Measurements from ENCODE around the gene RUNX2.
"Not testable (repeated sequence)": the region's sequence is repeated elsewhere in the genome, so short reads cannot be mapped to it uniquely, and the experiment has no call there.

RUNX2 gene

DNA sequence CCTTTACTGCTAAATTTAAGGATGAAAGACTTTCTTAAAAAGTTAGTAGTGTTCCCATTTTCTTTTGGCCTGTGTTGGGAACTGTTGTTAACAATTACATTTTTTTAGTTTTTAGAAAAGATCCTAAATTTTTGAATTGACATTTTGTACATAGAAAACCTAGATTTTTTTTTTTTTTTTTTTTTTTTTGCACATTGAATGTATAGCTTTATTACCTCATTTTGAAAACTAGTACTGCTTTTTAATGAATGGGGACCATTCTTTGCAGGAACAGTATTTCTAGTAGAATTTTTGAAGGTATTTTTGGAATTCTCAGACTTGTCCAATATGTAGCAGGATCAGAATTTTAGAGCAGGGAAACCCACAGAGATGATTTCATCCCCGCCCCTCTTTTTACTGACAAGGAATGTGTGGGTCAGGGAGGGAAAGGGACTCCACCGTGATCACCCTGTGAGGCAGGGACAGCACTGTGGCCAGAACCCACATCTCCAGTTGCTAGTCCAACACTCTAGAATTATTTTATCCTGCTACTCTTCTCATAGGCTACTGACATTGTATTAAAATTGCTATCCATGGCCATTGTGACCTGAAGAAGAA lies 204.0 kb downstream of the RUNX2 start:
- no peak for DNase-seq

DNA sequence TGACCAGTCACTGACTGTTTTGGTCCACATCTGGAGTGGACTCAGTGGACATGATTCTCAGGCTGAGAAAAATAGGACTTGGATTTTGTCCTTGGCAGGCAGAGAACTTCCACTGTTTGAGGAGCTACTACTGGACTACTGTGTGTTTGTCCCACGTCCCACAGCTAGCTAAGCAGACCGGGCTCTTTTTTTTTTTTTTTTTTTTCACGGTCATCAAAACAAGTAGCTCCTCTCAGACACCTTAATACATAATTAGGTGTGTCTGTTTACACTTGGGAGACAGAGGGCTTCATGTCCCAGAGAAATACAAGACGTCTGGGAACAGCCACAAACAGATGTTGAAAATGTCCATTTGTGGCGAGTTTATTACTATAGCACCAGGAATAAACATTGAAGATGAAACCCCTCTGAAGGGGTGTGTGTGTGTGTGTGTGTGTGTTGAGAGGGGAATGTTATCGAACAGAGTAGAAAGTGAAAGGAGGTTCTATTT lies 204.6 kb downstream of the RUNX2 start:
- DNase-seq: no peak

DNA sequence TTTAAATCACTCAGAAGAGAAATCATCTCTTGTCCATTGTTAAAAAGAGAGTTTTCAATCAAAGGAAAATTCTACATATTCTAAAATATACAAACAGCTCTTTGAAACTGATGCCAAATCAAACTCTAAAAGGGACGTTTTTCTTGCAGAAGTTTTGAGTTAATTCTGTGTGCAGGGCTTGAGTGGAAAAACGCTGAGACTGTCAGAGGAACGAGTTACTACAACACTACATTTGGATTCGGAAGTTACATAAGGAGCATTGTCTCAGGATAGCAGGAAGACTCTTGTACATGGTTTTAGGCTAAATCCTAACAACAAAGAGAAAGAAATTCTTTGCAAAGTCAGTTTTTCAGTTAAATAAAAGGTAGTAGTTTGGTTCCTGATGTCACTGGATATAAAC lies 205.3 kb downstream of the RUNX2 start:
- DNase-seq: no peak

DNA sequence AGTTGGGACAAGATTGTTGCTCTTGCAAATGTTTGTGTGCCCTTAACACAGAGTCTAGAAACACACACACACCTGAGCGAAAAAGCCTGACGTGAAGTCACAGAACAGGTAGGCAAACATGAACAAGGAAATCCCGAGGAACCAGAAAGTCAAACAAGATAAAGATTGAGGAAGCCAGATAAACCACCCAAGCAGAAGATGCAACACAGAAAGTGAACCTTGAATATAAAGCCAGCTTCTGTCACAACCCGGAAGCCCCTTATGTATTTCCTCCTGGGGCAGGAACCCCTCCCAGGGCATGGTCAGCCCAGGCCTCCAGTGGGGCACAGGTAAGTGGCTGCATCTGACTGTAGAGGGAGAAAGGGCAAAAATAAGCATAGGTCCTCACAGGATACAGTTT lies 207.8 kb downstream of the RUNX2 start:
- no peak for DNase-seq

DNA sequence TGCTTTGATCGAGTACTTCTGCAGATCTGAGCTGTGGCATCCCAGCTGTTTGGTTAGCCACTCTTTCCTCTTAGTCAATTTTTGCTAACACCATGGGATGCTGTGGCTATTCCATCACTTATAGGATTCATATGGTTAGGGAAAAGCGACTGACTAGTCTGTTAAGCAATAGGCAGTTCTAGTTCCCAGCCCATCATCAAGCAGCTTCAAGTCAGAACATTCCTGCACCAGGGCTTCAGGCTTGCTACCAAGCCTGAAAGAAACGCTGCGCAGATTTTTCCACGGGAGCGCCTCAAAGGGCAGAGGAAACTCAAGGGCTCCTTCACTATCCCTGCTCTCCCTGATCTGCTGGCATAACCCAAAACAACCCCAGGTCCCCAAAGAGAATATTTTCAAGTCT lies 209.4 kb downstream of the RUNX2 start:
- no peak for DNase-seq

DNA sequence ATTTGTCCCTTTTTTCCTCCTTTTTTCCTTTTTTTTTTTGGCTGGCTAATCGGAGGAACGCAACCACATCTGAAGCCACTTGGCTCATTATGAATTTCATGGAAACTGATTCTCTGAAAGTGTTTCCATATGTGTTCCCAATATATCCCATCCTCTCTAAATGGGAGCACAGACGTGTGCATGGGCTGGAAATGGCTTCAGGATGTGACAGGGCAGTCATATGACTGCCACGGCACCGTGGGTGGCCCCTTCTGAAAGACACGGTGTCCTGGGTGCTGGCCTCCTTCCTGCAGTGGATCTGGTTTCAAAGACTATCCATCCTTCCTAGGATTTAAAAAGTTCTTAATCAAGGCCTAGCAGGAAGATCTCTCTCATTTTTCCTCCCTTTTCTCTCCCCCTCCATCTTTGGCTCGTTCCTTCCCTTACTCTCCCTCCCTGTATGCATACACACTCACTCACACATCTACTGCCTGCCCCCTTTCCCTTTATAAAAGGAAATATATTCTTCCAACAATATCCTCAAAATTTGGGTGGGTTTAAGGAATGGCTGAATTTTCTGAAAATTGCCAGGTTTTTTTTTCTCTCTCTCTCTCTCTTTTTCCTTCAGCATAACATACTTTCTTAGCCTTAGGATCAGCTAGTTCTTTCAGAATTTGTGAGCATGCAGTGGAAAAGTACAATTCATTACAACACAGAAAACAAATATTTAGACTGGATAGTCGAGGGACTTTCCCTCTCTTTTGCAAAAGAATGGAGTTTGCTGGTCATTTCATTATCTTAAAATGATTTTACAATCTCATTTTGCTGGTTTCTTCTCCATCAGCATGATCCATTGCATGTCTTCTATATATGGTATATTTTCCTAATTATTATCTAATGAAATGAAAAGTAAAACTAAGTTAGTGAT lies 210.8 kb downstream of the RUNX2 start:
- DNase-seq: no peak

DNA sequence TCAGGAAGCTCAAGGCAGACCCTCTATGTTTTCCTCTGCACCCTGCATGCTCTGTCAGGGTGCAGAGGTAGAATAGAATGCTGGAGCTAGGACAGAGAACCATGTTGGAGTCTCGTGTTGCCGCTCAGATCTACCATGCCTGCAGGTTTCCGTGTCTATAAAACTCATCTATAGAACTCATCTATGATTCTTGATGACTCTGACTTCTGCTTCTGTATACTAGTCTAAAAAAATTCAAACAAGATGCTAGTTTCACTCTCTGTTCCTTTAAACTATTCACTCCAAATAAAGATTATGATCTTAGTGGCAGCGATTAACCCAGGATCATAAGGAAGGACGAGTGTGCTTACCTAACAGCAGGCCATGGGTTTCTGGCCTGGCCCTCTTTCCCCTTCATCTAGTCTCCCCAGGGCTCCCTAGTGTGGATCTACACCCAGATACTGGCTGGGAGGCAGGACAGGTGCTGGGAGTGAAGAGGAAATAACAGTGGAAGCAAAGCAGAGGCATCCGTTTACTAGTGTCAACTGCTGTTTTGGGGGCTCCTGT lies 212.3 kb downstream of the RUNX2 start:
- DNase-seq: no peak

DNA sequence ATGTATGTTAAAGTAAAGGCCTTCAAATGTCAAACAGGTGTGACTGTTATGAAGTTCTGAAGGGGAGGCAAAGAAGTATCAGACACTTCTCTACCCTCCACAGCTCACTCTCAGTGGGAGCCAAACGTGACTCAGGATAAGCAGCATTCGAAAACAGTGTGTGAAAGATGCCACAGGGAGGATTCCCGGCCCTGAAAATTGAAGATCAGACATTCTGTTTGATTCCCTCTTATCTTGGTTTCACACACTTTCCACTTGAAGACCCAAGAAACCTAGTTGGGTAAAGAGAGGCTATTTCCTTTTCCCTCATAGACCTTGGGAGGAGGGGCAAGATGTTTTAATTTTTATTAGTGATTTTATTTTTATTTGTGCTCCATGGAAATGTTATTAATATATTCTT lies 213.8 kb downstream of the RUNX2 start:
- no peak for DNase-seq

DNA sequence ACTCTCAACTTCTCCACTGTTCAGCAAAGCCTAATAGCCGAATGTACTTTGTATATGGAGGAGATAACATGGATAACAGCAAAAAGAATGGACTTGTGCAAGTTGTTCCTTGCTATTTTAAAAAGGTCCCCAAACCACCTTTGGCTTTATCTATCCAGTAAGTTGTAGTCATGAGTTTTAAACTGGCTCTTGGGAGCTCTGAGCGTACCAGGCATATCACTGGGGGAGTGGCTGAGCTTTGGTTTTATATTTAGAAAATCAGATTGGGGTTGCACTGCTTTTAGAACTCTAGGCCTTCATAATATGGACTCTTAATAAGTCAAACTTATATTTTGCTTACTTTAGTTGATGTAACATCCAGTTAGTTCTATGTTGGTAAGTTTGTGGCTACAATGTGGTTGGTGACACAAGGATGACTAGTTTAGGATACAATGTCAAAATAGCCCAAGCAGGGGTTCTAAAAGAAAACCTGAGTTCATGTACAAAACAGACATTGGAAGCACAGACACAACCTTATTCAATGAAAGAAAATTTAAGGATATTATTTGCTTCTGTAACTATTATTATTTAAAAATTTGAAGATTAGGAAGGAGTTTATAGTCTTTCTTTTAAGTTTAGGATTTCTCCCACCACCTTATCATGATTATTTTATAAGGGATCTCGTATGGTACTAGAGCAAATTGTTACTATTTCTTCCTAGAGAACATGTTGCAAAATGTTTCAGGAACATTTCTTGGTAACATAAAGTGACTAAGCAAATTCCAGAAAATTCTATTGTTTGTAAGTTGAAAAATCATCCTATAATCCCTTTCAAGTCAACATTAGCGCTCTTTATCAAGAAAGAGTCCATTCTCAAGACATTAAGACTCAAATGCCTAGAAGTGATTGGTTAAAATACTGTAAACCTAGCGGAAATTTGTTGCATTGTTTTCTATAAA lies 215.4 kb downstream of the RUNX2 start:
- DNase-seq: no peak

DNA sequence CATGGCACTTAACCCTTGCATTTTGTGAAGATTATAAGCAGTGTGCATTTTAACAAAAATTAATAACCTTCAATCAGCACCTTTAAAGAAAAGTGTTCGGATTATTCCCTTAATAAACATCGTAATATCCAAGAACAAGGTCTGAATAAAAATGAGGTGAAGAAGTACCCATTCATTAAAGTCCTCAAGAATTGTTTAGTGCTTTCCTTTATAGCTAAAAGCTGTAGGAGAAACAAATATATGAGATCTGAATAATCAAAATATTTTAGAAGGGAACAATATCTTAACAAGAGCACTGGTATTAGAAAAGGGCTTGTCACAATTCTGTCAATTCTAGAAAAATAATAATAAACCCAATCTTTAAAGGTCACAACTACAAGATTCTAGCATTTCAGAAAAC lies 217.3 kb downstream of the RUNX2 start:
- DNase-seq: no peak

DNA sequence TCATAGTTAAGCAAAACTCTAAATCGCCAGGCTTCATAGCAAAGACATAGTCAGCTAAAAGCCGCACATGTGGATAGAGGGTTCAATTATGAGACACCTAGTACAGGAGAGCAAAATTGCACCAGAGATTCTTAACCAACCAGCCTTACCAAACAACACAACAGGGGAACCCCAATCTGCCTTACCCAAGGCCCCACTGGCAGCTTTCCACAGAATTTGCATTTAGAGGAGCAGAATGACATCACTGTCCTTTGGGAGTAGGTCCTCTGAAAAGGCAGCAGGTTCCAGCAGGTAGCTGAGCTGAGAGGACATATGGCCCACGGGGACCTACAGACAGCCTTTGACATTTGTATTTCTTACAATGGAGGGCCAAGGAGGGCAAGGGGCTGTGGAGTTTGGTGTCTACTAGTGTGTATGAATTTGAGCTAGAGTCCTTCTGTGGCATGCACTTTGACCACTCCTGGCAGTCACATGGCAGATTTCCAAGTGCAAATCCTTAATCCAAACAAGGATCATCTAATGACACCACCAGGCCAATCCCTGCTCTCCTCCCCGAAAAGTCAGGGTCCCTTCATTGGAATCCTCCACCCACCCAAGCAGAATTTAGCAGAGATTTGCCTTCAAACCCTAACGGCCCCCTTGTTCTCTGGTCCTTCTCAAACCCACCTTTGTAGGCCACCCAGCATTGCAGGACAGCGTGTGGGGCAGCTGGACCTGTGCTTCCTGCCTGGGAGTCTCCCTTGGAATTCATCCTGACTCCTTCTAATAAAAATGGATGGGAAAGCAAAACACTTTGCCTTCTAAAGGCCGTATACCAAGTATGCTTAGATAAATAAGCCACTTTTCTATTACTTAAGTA lies 220.8 kb downstream of the RUNX2 start:
- no peak for DNase-seq

DNA sequence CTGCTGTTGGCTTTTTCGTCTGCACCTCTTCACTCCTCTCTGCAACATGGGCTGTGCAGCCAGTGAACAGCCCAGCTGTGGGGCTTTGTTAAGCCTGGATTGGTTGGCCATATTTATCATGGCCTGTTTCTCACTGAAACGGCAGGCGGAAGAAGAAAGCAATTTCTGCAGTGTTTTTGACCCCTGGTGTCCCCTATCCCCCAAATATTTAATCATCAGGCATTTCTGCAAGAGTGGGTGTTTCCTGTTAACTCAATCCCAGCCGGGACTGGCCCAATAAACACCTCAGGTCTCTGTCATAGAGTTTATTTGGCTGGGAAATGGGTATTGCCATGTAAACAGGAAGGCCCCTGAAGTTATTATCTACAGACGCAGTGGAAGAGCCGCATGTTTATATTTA lies 224.4 kb downstream of the RUNX2 start:
- DNase-seq: no peak

DNA sequence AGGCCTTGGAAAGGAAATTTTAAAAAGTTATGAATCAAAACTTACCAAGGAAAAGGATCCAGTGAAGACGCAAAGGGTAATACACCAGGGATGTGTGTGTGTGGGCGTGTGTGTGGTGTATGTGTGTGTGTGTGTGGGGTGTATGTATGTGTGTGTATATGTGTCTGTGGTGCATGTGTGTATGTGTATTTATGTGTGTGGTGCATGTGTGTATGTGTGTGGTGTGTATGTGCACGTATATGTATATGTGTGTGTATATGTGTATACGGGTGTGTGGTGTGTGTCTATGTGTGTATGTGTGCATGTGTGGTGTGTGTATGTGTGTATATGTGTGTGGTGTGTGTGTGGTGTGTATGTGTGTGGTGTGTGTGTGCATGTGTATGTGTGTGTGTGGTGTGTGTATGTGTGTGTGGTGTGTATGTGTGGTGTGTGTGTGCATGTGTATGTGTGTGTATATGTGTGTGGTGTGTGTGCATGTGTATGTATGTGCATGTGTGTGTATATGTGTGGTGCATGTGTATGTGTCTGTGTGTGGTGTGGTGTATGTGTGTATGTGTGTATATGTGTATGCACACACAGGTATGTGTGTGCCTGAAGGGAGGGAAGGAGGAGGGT lies 225.7 kb downstream of the RUNX2 start:
- DNase-seq: no peak

DNA sequence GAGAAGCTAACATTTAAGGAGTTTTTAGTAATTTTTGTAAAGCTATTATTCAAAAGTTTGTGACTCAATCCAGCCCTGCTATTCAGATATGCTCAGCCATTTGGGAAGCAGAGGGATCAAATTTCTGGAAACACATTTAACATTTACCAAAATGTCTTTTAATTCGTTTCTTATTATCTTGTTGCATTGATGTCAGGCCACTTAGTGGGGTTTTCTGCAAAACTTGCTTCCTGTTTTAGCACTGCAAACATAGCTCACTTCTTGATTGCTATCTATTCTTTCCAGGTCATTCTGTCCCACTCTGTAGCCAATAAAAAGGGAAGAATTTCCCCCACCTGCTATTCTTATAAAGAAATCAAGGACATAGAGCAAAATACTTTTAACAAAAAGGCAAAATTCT lies 226.5 kb downstream of the RUNX2 start:
- no peak for DNase-seq

DNA sequence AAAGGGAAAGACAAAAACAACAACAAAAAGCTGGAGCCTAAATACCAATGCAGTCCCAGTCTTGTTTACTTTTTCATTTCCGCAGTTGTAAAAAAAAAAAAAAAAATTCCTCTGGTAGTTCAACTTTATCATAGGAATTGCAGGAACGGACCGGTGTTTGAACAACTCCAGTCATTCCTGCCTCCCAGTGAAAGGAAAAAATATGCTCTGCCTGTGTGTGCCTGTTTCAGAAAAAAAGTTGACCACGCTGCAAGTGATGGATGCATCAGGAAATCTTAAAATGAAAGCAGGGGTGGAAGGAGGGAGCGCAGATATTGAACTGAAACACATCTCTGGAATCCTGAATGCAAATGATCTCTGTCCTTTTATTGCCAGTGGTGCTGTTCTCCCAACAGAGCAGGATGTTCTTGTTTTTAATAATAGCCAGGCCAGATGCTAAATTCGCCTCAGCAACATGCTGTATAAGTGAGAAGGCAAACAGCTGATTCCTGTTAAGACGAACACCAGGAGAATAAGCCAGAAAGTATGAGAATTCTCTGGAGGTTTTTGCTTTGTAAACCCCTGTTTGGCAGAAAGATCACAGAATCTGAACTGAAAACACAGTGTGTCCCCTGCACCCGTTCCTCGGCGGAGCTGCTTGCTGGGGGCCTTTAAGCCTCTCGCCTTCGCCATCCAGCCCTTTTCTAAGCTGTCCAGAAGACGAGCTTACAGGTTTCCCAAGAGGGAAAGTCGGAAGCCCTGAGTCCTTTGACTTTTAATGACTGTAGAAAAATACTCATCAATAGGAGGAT lies 228.0 kb downstream of the RUNX2 start:
- no peak for DNase-seq

DNA sequence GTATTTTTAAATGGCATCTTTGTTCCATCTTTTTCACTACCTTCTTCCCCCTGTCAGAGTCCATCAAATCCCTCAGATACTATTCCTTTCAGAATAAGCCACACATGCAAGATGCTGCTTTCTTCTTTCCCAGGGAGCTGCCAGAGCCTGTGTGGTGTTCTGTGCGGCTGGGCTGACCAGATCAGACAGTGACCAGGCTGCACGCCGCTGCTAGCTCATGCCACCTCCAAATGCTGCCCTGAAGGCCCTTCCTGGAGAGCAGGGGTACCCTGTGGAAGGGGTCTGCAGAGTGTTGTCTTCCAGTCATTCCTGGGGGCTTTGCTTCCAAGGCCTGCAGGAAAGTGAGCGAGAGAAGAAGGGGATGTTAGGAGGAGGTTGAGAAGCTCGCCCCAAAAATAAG lies 228.7 kb downstream of the RUNX2 start:
- no peak for DNase-seq

DNA sequence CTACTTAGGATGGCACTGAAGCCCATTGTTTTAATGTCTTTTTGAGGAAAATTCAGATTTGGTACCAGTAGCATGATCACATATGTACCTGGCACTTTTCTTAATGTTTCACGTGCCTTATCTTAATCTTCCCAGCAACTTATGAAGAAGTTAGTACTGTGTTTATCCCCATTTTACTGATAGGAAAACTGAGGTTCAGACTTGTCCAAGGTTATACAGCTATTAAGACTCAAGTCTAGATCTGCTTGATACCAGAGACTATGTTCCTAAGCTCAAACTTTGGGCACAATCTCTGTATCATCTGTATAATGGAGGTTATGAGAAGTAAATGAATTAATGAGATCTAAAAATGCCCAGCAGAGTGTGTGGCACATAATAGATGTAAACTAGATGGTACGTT lies 229.3 kb downstream of the RUNX2 start:
- DNase-seq: no peak

DNA sequence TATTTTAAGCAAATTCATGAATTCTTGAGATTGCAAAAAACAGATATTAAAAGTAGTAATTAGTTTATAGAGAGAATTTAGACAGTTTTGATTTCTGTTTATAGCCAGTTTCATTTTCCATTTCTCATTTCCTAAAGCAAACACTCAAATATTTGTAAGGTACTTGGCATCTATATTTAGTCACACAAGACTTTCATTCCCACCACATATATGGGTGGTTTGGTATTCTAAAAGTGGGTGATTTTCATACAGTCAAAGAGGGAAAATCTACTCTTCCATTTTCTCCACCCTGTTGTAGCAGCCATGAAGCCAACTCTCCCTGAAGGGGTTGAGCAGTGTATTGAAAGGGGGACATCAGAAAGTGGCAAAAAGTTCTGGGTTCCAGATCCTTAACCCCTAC lies 230.7 kb downstream of the RUNX2 start:
- DNase-seq: no peak

DNA sequence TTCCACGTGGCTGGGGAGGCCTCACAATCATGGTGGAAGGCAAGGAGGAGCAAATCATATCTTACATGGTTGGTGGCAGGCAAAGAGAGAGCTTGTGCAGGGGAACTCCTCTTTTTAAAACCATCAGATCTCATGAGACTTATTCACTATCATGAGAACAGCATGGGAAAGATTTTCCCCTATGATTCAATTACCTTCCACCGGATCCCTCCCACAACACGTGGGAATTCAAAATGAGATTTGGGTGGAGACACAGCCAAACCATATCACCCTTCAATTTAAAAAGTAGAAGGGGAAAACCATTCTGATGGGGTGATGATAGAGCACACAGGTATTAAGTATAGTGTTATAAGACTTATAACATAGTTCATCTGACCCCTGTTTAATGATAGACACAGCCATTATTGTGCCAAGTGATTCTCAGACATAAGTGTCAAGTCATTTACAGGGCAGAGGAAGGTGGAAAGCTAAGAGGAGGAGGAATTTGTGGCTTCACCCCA lies 232.2 kb downstream of the RUNX2 start:
- DNase-seq: not testable (repeated sequence)

DNA sequence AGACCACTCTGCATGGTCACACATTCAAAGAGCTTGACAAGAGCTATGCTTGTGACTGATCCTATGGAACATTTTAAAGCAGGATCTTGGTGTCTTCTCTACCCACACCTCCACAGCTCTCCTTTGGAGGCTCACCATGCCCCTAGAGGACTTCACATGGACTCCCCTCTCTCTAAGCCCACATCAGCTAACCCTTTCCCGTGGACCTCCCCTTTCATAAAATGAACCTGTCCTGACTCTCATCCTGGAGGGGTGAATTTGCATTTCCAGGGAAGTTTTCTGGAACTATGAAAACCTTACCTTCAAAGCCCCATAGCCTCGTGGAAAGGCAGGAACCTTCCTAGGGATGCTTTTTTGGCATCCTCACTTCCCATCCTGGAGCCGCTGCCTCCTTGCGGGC lies 234.0 kb downstream of the RUNX2 start:
- DNase-seq: no peak

DNA sequence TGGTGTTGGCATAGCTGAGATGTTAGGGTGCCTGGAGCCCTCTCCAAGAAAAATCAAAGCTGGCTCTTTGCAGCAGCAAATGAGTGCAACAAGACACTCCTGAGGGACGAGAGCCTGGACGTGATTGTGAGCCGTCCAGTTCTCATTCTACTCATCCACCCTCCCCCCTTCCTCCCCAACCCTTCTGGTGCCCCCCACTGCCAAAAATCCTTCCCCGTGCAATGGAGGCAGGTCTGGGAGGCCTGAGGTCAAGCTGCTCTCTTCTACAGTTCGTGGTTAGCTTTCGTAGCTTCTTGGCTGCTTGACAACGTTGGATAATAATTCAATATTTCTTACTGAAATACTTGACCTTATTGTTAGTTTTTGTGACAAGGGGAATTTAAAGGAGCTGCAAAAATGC lies 234.9 kb downstream of the RUNX2 start:
- no peak for DNase-seq

Data from NCI-H1092 (cell line).